Measurements from ENCODE around the gene OR4C6.

Gene OR4C6

GRCh38 chr11:55658608-55659007, 3.4 kb upstream of the OR4C6 start:
- no peak overlapping the region for H3K4me3 ChIP-seq (replicated peaks; ENCODE audit: low read depth, low read length)
- DNase-seq (ENCODE audit: low read depth): no peak
- no peak for TF ChIP-seq CTCF (IDR thresholded peaks at IDR 0.05; ENCODE audit: low read length, missing control alignments)

- no peak for TF ChIP-seq CTCF (IDR thresholded peaks at IDR 0.05; ENCODE audit: low read length, missing control alignments)
- no peak overlapping the region for H3K4me3 ChIP-seq (replicated peaks; ENCODE audit: low read depth, low read length)
- no peak for DNase-seq (ENCODE audit: low read depth)
Measured at GRCh38 chr11:55669376-55669775, 7.4 kb downstream of the OR4C6 start.

- DNase-seq (ENCODE audit: low read depth): no peak
- no peak overlapping the region for H3K4me3 ChIP-seq (replicated peaks; ENCODE audit: low read depth, low read length)
- no peak for TF ChIP-seq CTCF (IDR thresholded peaks at IDR 0.05; ENCODE audit: low read length, missing control alignments)
Measured at GRCh38 chr11:55673860-55674259, 11.9 kb downstream of the OR4C6 start.

GRCh38 chr11:55697817-55698216, 35.8 kb downstream of the OR4C6 start:
- H3K4me3 ChIP-seq (replicated peaks; ENCODE audit: low read depth, low read length): no peak overlapping the region
- no peak for TF ChIP-seq CTCF (IDR thresholded peaks at IDR 0.05; ENCODE audit: low read length, missing control alignments)
- DNase-seq (ENCODE audit: low read depth): no peak

GRCh38 chr11:55701429-55701828, 39.4 kb downstream of the OR4C6 start:
- H3K4me3 ChIP-seq (replicated peaks; ENCODE audit: low read depth, low read length): no peak overlapping the region
- DNase-seq (ENCODE audit: low read depth): no peak
- TF ChIP-seq CTCF (IDR thresholded peaks at IDR 0.05; ENCODE audit: low read length, missing control alignments): no peak

- peak; percentile 60 for TF ChIP-seq CTCF (IDR thresholded peaks at IDR 0.05; ENCODE audit: low read length, missing control alignments)
- no peak overlapping the region for H3K4me3 ChIP-seq (replicated peaks; ENCODE audit: low read depth, low read length)
- peak; percentile 57 for DNase-seq (ENCODE audit: low read depth)
Measured at GRCh38 chr11:55707029-55707428, 45.0 kb downstream of the OR4C6 start.

GRCh38 chr11:55714982-55715888, 53.2 kb downstream of the OR4C6 start:
- no peak for DNase-seq (ENCODE audit: low read depth)
- no peak for TF ChIP-seq CTCF (IDR thresholded peaks at IDR 0.05; ENCODE audit: low read length, missing control alignments)
- no peak overlapping the region for H3K4me3 ChIP-seq (replicated peaks; ENCODE audit: low read depth, low read length)
